GM18873 (cell line): ENCODE data around the gene L3MBTL1.
"Not testable (repeated sequence)": the region's sequence is repeated elsewhere in the genome, so short reads cannot be mapped to it uniquely, and the experiment has no call there.

Experiments
- ATAC-seq: cut with Tn5 transposase; IDR thresholded peaks from one replicate; pipeline ENCODE4 v1.9.1; 2021; ENCODE audit warnings: mild to moderate bottlenecking, moderate library complexity, moderate number of reproducible peaks; ENCODE audit not compliant: unreplicated experiment, low FRiP score

L3MBTL1 gene

DNA sequence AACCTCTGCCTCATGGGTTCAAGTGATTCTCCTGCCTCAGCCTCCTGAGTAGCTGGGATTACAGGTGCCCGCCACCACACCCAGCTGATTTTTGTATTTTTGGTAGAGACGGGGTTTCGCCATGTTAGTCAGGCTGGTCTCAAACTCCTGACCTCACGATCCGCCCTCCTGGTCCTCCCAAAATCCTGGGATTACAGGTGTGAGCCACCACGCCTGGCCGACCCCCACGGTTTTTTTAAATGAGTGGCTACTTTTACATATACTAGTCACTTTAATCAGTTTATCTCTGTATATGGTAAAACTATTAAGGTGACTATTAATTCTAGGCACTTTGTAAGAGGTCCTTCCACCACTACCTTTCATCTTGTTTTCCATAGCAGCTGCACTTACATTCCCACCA, 5.5 kb upstream of the L3MBTL1 start:
- not testable (repeated sequence) for ATAC-seq

DNA sequence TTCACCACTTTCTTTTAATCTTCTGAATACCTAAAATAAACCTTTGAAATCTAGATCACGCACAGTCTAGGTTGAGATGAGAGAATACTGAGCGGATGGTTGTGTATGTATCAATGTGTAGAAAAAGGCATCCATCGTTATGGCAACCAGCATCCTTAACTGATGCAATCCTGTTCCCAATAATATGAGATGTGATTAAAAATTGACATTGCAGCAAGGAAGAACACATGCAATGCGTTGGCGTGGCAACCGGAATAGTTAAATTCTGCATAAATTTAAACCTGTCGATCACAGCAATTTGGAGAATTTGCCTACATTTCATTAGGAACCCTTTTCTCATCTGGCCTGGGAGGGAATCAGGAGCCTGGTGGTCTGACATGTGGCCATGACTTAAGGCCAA, 1.3 kb upstream of the L3MBTL1 start:
- no peak for ATAC-seq

DNA sequence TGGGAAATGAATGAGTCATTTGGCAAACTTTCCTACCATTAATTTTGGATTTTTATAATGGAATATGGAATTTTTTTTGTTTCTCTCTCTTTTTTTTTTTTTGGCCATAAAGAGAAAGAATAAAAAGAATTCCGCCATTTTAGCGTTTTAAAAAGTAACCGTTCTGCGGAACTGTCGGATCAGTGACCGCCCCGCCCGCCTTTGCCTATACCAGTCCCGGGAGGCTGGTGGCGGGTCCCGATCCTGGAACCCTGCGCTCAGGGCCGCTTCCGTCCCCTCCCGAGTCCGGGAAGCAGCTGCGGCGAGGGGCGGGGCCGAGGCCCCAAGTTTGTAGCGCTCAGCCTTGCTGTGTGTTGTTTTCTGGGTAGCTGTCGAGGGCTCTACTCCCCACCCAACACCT, 609 bp downstream of the L3MBTL1 start:
- no peak for ATAC-seq

DNA sequence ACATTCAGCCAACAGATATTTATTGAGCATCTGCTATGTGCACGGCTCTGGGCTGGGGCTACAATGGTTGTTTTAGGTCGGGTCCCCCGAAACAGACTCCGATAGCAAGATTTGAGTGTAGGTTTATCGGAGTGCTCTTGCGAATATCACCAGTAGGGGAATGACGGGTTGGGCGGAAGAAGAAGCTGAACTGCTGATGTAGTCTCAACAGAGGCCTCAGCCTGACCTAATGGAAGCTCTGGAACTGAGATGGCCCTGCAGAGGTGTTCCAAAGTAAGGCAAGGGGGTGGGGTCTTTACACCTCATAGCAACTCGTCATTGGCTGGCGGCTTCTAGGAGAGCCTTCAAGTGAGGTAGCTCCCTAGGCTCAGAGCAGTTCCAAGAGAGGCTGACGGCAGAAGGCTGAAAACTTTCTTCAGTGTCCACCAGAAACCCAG, 1.1 kb downstream of the L3MBTL1 start:
- ATAC-seq, result no peak

DNA sequence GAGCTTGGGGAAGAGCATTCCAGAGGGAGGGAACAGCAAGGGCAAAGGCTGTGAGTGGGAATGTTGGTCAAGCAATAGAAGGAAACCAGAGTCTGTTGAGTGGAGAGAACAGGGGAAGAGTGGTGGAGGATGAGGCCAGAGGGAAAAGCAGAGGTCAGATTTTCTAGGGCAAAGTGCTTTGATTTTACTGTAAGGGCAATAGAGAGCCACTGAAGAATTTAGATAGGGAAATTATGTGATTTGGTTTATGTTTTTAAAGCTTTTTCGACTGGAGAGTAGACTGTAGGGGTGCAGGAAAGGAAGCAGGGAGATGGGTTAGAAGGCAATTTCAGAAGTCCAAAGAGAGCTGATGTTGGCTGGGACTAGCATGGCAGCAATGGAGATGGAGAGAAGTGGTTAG, 4.4 kb downstream of the L3MBTL1 start:
- ATAC-seq, result no peak

DNA sequence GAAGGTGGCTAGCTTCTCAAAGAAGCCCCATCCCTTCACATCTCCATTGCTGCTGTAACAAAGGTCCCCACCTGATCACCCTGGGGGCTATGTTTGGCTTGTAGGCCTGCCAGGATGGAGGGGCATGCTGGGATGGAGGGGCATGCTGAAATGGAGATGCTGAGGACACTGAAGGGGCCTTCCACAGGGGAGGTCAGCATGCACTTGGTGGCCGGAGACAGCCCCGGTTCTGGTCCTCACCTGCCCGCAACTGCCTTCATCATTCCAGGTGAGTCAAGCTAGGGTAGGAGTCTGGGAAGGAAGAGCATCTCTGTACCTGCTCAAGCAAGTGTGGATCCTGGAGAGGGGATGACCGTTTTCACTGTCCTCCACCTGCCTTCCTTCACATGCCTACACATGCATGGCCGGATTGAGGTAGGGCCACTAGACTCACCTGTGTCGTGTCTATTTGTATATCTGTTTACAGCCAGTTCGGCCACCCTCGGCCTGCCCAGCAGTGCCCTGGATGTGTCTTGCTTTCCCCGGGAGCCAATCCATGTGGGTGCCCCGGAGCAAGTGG, 6.0 kb downstream of the L3MBTL1 start:
- ATAC-seq, result no peak

DNA sequence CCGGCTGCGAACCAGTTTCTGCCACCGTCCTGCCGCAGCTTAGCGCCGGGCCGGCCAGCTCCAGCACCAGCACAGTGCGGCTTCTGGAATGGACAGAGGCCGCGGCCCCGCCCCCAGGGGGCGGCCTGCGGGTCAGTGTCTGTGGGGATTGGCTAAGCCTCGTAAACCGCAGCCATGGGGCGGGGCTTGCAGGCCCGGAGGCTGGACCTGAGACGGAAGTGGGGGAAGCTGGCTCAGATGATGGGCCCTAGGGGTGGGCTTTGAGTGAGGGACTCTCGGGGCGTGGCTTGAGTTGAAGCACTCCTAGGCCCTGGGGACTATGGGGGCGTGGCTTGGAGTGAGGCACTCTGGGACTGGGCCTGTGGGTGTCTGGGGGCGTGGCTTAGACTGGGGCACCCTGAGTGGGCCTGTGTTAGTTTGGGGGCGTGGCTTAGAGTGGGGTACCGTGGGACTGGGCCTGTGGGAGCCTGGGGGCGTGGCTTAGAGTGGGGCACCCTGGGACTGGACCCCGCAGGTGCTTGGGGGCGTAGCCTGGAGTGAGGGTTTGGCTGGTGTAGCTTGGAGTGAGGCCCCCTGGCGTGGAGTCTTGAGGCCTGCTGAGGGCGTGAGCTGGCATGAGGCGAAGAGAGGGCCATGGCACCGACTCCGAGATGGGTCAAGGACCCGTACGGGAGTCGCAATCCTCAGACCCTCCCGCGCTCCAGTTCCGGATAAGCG, 6.6 kb downstream of the L3MBTL1 start:
- ATAC-seq, result peak; percentile 76

DNA sequence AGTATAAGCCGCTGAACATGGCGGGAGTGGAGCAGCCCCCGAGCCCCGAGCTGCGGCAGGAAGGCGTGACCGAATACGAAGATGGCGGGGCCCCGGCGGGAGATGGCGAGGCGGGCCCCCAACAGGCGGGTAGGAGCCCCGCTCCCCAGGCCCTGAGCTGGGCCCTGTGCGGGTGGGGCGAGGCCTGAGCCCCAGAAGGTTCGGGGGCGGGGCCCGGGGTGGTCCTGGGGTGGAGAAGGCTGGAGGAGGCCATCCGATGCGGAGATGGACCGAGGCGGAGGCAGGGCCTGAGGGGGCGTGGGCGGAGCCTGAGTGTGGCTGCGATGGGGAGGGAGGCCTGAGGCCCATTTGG, 7.1 kb downstream of the L3MBTL1 start:
- peak; percentile 8 for ATAC-seq

DNA sequence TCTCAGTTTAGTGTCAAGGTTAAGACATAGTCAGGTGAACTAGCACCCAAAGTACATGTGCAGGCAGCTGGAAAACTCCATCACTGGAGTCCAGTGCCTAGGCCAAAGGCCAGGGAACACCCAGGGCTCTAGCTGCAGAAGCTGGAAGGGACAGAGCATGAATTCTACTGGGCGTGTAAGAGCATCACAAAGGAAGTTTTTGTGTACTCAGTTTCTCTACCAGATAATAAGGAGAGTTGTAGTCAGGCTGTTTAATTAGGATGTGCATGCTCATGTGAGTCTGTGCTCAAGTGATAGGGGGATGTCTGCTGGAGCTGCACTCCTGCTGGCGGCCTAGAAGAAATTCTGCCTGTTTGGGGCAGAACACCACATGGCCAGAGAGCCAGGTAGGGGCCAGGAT, 8.1 kb downstream of the L3MBTL1 start:
- ATAC-seq, result no peak

DNA sequence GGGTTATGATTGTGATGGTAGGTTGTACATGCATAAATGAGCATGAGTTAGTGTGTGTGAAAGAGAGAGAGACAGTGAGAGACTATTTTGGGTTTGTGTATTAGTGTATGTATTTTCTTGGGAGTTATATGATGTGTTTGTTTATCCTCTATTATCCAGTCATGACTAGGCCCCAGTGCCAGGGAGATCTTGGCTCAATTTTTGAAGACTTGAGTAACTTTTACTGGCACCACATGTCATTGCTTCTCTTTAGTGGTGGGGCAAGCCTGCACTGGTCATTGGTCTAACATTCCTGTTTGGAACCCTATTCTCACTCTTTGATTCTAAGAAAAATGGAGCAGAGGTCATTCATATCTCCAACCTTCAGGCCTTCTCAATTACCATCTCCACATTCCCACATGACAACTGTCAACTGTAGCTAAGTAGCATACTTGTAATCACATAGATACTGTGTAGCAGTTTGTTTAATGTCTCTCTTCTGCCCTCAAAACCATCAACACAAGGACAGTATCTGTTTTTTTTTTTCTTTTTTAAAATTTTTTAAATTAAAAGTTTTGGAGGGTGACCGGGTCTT, 8.8 kb downstream of the L3MBTL1 start:
- no peak for ATAC-seq

DNA sequence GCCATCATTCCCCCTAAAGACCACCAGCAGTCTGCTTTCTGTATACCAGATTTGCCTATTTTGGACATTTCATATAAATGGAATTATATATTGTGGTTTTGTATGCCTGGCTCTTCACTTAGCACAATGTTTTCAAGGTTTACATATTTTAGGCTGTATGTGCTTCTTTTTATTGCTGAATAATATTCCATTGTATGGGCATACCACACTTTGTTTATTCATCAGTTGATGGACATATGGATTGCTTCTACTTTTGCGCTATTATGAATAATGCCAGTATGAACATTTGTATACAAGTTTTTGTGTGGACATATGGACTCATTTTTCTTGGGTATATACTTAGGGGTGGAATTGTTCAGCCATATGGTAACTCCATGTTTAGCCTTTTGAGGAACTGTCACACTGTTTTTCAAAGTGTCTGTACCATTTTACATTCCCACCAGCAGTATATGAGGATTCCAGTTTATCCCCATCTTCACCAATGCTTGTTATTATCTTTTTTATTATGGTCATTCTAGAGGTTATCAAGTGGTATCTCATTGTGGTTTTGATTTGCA, 12.7 kb downstream of the L3MBTL1 start:
- no peak for ATAC-seq

DNA sequence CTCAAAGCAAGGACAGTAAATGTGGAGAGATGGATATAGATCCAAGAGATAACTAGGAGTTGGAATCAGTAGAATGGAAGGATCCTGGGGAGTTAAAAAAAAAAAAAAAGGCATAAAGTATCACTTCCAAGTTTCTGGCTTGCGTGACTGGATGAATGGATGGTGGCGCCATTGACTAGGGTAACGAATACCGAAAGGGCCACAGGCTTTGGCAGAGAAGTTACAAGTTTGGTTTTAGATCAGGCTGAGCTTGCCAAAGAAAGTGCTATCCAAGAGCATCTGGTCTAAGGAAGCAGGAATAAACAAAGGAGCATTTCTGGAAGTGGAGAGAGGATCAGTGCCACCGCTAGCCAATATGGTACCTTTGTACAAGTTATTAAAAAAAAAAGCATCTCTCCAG, 17.5 kb downstream of the L3MBTL1 start:
- no peak for ATAC-seq

DNA sequence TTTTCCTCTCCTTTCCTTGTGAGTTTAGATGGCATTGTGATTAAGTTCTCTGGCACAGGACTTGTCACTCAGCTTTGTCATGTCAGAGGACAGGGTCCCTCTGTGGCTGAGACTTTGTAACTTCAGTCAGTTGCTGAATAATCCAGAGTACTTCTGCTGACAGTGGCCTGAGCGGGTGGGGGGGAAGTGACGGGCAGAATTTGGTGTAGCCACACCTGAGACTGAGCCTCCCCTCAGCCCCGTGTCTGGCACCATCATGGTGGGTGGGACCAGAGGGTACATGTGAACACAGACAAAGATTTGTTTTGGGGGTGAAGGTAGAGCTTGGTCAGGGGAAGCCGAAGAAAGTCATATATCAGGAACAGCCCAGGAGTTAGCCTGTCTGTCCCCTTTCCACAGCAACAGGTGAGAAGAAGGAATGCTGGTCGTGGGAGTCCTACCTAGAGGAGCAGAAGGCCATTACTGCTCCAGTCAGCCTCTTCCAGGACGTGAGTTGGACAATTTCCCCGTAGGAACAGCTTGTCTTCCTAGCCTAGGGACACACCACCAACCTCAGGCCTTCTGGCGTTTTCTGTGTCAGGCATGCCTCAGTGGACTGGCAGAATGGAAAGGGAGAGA, 20.9 kb downstream of the L3MBTL1 start:
- no peak for ATAC-seq

DNA sequence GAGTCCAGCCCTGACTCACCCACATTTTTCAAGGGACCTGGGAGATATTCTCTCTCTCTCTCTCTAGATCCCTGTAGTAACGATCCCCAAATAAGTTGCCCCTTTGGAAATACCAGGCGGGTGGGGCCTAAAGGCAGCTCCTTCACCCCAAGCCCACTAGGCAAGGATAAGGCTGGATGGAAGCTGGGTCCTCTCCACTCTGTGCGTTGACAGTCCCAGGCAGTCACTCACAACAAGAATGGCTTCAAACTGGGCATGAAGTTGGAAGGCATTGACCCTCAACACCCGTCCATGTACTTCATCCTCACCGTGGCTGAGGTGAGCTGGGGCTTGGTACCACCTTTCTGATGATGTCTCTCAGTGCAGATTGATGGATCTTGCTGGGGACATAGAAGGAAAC, 21.6 kb downstream of the L3MBTL1 start:
- no peak for ATAC-seq

DNA sequence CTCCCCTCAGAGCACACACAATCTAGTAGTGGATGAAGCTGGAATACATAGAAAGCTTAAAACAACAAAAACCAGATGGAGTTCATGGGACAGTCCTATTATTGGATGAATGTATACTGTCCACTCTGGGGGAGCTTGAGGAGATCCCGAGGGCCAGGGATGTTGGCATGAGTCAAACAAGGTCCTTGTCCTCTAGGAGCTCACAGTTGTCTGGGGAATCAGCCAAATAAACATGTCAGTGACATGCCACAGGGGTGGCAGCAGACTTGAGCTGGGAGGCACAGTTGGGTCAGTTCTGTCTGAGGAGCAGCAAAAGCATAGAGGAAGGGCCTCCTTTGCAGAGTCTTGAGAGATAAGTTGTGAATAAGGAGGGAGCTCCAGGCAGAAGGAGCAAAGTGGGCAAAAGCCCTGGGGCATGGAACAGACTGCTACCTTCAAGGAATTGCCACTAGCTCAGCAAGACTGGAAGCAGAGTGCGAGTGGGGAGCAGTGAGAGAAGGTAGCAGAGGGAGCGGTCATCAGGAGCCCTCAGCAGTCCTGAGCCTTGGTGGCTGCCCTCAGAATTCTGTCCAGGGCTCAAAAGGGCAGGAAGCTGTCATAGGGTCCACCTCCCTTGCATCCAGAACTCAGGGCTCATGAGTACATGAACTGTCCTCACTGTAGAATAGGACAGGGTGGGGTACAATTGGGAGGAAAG, 22.1 kb downstream of the L3MBTL1 start:
- ATAC-seq, result no peak

DNA sequence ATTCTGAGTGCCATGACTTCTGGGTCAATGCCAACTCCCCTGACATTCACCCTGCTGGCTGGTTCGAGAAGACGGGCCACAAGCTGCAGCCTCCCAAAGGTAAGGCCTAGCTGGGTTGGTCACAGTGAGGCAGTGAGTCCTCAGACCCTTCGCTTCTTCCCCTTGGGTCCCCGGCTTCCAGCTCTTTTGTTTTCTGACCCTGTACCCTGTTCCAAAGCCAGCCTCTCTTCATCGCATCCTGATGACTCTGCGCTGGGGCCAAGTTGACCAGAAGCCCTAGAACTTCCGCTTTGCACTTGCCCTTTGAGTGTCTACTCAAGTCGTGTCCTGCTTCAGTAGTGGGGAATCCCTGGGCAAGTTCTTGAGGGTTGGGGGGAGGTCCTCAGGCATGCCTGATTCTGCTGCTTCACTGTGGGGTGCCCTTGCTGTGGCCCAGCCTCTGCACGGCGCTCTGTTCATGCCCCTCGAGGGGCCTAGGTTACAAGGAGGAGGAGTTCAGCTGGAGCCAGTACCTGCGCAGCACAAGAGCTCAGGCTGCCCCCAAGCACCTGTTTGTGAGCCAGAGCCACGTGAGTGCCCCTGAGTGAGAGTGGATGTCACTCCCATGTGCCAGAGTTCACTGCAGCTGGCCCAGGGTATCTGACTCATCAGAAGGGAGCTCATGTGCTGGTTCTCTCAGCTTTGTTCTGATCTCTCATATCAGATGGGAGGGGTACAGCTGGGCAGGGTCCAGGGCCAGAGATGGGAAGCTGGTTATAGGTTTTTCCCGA, 23.0 kb downstream of the L3MBTL1 start:
- no peak for ATAC-seq

DNA sequence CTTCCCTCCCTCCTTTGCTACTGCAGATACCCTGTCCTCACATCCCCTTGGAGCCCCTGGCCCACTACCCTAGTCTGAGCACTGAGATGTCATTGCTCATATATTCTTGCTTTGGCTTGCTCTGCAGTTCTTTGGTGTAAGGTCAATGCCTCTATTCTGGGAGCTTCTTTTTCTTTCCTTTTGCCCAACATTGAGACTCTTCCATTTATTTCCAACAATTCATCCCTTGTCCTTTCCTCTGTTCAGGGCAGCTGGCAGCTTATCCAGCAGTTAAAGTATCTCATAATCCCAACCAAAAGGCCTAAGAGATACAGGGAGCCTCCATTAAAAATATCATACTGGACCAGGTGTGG, 23.6 kb downstream of the L3MBTL1 start:
- ATAC-seq, result no peak

DNA sequence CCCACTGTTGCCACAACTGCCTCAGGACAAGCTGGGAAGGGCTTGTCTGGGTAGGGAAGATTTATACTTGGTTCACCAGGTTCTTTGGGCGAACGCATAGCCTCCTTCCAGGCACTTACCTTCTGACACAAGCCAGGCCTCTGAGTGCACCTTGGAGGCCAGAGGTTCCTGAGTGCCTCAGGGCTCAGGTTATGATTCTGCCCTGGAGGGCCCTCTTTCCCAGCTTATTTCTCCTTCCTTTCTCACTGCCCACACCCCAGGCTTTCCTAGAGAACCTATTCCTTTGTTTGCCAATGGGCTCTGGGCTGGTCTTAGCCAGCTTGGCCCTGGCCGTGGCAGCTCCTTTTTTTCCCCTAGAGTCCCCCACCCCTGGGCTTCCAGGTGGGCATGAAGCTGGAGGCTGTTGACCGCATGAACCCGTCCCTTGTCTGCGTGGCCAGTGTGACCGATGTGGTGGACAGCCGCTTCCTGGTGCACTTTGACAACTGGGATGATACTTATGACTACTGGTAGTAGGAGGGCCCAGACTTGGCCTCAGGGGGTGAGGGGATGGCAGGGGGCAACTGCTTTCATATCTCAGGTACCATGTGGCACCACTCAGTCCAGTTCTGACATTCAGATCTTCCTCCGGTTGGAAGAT, 25.0 kb downstream of the L3MBTL1 start:
- no peak for ATAC-seq

DNA sequence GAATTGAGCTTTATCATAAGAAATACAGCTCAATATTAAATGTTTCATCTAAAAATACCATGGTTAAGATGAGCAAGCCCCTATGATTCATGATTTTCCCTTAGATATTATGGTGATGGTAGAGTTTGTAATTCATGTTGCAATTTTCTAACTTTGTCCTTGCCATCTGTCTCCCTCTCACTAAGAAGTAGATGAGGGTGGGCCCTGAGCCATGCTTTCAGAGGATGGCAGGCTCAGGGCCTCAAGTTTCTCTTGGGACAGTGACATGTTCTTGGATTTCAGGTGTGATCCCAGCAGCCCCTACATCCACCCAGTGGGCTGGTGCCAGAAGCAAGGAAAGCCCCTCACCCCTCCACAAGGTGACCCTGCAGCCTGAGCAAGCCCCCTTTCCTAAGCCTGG, 25.6 kb downstream of the L3MBTL1 start:
- no peak for ATAC-seq

DNA sequence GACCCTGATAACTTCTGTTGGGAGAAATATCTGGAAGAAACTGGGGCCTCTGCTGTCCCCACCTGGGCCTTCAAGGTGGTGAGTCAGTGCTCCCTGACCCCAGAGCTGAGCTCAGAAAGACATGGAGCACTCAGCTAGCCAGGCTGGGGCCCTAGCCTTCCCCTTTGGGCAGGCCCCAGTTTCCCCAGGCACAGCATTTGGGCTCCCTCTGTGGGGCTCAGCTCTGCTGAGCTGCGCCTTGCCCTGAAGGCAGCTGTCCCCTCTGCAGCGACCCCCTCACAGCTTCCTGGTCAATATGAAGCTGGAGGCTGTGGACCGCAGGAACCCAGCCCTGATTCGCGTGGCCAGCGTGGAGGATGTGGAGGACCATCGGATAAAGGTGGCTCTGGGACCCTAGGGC, 26.5 kb downstream of the L3MBTL1 start:
- ATAC-seq, result no peak
